ENCODE results near the gene DAG1.

DNA sequence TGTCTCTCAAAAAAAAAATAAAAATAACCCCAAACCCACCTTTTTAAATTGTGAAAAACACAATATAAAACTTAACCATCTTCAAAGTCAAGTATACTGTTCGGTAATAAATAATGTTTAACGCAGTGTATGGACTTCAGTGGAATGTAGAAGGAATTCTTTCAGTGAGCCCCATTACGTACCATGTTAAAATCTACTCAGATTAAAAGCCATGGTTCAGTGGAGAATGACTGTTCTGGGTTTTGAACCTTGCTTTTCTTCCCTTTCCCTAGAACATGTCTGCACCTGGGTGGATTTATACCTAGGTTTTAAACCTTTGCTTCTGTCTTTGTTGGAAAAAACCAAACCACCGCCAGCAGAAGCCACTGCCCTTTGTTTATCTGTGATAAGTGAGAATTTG is 27.5 kb downstream of the DAG1 start:
- no peak for TF ChIP-seq ZNF274 (IDR thresholded peaks at IDR 0.05; ENCODE audit: low read depth, low read length)
- TF ChIP-seq YY1 (IDR thresholded peaks at IDR 0.05; ENCODE audit: insufficient read depth, insufficient read length) = no peak

Measured in NT2/D1 (cell line).